HepG2 (cell line): ENCODE data around the gene SPCS2. TPM values are rescaled to one million over a fixed set of nuclear protein-coding genes. Genes with fewer than 3 reads are reported as not detected.
A peak's percentile ranks its signal among the peaks of the same experiment; 100 is the strongest.

Experiments
- ARNT ChIP-seq: fragments of 450-650 bp; IDR thresholded peaks from 2 replicates; pipeline ENCODE4 v1.6.1; 2017
- BCL6 ChIP-seq: IDR thresholded peaks from 2 replicates; pipeline ENCODE4 v1.6.1; 2016; ENCODE audit warnings: missing genetic modification reagents, missing compliant biosample characterization
- CSRNP1 ChIP-seq: sonication (generic); formaldehyde crosslinking; IDR thresholded peaks from 2 replicates; pipeline ENCODE4 v1.8.1; 2023; ENCODE audit warnings: mild to moderate bottlenecking, missing genetic modification reagents
- FOXC1 ChIP-seq: sonication (generic); formaldehyde crosslinking; IDR thresholded peaks from 2 replicates; pipeline ENCODE4 v1.8.0; 2022; ENCODE audit warnings: mild to moderate bottlenecking, missing genetic modification reagents, borderline replicate concordance
- NFKBIZ ChIP-seq: IDR thresholded peaks from 2 replicates; pipeline ENCODE4 v1.6.1; 2018; ENCODE audit warnings: missing genetic modification reagents, missing compliant biosample characterization
- NR1H2 ChIP-seq: sonication (generic); formaldehyde crosslinking; IDR thresholded peaks from 2 replicates; pipeline ENCODE4 v1.8.1; 2022; ENCODE audit warnings: low read depth, missing genetic modification reagents, borderline replicate concordance
- PPARG ChIP-seq: conservative IDR thresholded peaks from 2 replicates; pipeline ENCODE4 v1.6.1; 2016; ENCODE audit warnings: missing biosample characterization, missing genetic modification reagents
- SNAPC4 ChIP-seq: sonication (generic); formaldehyde crosslinking; IDR thresholded peaks from 2 replicates; pipeline ENCODE4 v1.4.0; 2020; ENCODE audit warnings: mild to moderate bottlenecking, missing genetic modification reagents
- ZBTB20 ChIP-seq: sonication (generic); formaldehyde crosslinking; IDR thresholded peaks from 2 replicates; pipeline ENCODE4 v1.8.1; 2023; ENCODE audit warnings: missing genetic modification reagents, low read depth, mild to moderate bottlenecking, borderline replicate concordance
- ZNF235 ChIP-seq: sonication (generic); formaldehyde crosslinking; IDR thresholded peaks from 2 replicates; pipeline ENCODE4 v1.8.1; 2023; ENCODE audit warnings: mild to moderate bottlenecking, missing genetic modification reagents, borderline replicate concordance
- ZNF441 ChIP-seq: sonication (generic); formaldehyde crosslinking; IDR thresholded peaks from 2 replicates; pipeline ENCODE4 v1.7.0; 2021; ENCODE audit warnings: missing genetic modification reagents, borderline replicate concordance
- polyA plus RNA-seq, 8 experiments: library from polyadenylated mRNA; depleted of rRNA in 3 of 8; stranded (reverse) in 7 of 8; unstranded in 1 of 8; fragments of >200 nt; fragmentation: Illumina TruSeq in 4 of 8; extraction: Trizol in 4 of 8; gene quantifications; 2 replicates each; pipeline versions ENCODE4 v1.2.1 to v1.2.3, GENCODE V29; 2011 to 2016; ENCODE audit warnings: low read depth in 4 of 8, missing spikeins in 1 of 8, mixed read lengths in 1 of 8; ENCODE audit not compliant: insufficient read depth in 1 of 8
- total RNA-seq, 5 experiments: library from RNA; depleted of rRNA; stranded (reverse); fragments of >200 nt; fragmentation: Illumina TruSeq; extraction: Trizol; gene quantifications; 2 replicates each; pipeline ENCODE4 v1.2.3, GENCODE V29; 2016; ENCODE audit warnings: low read depth in 1 of 5
- TF ChIP-seq, protein P1 (sequence below): IDR thresholded peaks from 2 replicates; pipeline ENCODE4 v1.6.1; 2012; ENCODE audit warnings: low read length, improper control_type of control experiment
- TF ChIP-seq, protein P2 (sequence below): sonication (generic); formaldehyde crosslinking; conservative IDR thresholded peaks from 2 replicates; pipeline ENCODE4 v1.8.1; 2023; ENCODE audit warnings: missing genetic modification reagents
- TF ChIP-seq, protein P3 (sequence below): sonication (generic); formaldehyde crosslinking; IDR thresholded peaks from 2 replicates; pipeline ENCODE4 v1.4.0; 2020; ENCODE audit warnings: missing genetic modification reagents

The SPCS2 gene
- total and polyA plus RNA-seq, 2 of the 13 experiments (the other 11 are each of a cell fraction or from before 2014, with no cell fraction given), result 87.3 to 142 TPM

- TF ChIP-seq SNAPC4 (CRISPR knock-in tag), result no peak
- no peak for TF ChIP-seq CSRNP1
- no peak for TF ChIP-seq ZNF441
- TF ChIP-seq NR1H2 (CRISPR knock-in tag), result no peak
- TF ChIP-seq, protein P1, sequence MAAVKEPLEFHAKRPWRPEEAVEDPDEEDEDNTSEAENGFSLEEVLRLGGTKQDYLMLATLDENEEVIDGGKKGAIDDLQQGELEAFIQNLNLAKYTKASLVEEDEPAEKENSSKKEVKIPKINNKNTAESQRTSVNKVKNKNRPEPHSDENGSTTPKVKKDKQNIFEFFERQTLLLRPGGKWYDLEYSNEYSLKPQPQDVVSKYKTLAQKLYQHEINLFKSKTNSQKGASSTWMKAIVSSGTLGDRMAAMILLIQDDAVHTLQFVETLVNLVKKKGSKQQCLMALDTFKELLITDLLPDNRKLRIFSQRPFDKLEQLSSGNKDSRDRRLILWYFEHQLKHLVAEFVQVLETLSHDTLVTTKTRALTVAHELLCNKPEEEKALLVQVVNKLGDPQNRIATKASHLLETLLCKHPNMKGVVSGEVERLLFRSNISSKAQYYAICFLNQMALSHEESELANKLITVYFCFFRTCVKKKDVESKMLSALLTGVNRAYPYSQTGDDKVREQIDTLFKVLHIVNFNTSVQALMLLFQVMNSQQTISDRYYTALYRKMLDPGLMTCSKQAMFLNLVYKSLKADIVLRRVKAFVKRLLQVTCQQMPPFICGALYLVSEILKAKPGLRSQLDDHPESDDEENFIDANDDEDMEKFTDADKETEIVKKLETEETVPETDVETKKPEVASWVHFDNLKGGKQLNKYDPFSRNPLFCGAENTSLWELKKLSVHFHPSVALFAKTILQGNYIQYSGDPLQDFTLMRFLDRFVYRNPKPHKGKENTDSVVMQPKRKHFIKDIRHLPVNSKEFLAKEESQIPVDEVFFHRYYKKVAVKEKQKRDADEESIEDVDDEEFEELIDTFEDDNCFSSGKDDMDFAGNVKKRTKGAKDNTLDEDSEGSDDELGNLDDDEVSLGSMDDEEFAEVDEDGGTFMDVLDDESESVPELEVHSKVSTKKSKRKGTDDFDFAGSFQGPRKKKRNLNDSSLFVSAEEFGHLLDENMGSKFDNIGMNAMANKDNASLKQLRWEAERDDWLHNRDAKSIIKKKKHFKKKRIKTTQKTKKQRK, result no peak
- TF ChIP-seq BCL6, result peak; percentile 51
- TF ChIP-seq ZBTB20, result no peak
- TF ChIP-seq PPARG (CRISPR knock-in tag), result peak; percentile 42; the same call in 1 of the 2 replicates
- no peak for TF ChIP-seq NFKBIZ (CRISPR knock-in tag)
- TF ChIP-seq ARNT, result no peak
- TF ChIP-seq, protein P2, sequence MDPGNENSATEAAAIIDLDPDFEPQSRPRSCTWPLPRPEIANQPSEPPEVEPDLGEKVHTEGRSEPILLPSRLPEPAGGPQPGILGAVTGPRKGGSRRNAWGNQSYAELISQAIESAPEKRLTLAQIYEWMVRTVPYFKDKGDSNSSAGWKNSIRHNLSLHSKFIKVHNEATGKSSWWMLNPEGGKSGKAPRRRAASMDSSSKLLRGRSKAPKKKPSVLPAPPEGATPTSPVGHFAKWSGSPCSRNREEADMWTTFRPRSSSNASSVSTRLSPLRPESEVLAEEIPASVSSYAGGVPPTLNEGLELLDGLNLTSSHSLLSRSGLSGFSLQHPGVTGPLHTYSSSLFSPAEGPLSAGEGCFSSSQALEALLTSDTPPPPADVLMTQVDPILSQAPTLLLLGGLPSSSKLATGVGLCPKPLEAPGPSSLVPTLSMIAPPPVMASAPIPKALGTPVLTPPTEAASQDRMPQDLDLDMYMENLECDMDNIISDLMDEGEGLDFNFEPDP, result no peak
- TF ChIP-seq ZNF235, result no peak
- TF ChIP-seq FOXC1 (CRISPR knock-in tag), result no peak
- TF ChIP-seq, protein P3, sequence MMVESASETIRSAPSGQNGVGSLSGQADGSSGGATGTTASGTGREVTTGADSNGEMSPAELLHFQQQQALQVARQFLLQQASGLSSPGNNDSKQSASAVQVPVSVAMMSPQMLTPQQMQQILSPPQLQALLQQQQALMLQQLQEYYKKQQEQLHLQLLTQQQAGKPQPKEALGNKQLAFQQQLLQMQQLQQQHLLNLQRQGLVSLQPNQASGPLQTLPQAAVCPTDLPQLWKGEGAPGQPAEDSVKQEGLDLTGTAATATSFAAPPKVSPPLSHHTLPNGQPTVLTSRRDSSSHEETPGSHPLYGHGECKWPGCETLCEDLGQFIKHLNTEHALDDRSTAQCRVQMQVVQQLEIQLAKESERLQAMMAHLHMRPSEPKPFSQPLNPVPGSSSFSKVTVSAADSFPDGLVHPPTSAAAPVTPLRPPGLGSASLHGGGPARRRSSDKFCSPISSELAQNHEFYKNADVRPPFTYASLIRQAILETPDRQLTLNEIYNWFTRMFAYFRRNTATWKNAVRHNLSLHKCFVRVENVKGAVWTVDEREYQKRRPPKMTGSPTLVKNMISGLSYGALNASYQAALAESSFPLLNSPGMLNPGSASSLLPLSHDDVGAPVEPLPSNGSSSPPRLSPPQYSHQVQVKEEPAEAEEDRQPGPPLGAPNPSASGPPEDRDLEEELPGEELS (CRISPR knock-in tag), result 0 out of 2 replicates have a peak, but pooled peaks have one; percentile 18
These were observed 35.0 kb downstream of the SPCS2 start (continued) for GRCh38 chr11:74984070-74984469.
